HG03064 (cell line): Measurements from ENCODE around the gene MALSU1.

Source experiments
- ATAC-seq: cut with Tn5 transposase; IDR thresholded peaks from one replicate; pipeline ENCODE4 v1.9.1; 2021; ENCODE audit warnings: low read depth; ENCODE audit not compliant: unreplicated experiment

Gene MALSU1

DNA sequence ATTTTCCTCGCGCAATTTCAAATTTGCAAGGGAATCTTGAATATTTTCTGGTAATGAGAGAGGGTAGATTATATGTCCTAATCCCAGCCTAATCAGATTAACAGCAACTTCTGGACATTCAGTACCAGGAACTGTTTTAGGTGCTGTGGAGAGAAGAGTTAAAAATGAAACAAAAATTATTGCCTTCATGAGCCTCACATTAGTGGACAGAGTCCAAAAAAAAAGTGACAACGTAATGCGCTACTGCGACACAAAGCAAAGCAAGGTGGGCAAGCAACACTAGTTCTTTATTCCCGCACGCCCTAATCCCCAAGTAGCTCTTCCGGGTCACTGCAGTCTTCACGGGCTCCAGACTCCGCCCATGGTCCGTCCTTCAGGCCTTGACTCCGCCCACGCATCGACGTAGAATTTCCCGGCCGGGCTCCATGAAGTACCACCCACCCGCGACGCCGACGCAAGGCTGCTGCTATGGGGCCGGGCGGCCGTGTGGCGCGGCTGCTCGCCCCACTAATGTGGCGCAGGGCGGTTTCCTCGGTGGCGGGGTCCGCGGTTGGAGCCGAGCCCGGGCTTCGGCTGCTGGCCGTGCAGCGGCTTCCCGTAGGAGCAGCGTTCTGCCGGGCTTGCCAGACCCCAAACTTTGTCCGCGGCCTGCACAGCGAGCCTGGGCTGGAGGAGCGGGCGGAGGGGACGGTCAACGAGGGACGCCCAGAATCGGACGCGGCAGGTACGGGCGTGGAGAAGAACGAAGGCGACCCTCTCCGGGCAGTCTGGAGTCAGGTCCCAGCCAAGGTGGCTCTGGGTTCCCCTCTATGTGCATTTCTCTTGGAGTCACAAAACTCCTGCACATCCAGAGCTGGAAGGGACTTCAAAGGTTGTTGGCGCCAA is at the start of gene MALSU1:
MALSU1 (plus strand) TSS at position 455 of the 885 bp plus-strand sequence; CDS start at position 469, 14 bp downstream.
- peak; percentile 99 for ATAC-seq

DNA sequence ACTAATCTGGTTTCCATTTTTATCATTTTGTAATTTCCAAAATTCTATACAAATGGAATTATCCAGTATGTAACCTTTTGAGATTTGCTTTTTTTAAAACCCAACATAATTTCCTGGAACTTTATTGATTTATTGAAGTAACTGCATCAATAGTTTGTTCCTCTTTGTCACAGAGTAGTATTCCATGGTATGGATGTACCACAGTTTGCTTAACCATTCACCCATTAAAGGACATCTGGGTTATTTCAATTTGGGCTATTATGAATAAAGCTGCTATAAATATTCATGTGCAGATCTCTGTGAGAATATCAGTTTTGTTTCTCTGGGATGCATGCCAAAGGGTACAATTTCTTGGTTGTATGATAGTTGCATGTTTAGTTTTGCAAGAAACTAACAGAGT is 49.7 kb upstream of the MALSU1 start:
- no peak for ATAC-seq

- ATAC-seq: no peak
Measured at GRCh38 chr7:23254051-23254681, 45.0 kb upstream of the MALSU1 start.

- no peak for ATAC-seq
Measured at GRCh38 chr7:23256731-23257130, 42.4 kb upstream of the MALSU1 start.

DNA sequence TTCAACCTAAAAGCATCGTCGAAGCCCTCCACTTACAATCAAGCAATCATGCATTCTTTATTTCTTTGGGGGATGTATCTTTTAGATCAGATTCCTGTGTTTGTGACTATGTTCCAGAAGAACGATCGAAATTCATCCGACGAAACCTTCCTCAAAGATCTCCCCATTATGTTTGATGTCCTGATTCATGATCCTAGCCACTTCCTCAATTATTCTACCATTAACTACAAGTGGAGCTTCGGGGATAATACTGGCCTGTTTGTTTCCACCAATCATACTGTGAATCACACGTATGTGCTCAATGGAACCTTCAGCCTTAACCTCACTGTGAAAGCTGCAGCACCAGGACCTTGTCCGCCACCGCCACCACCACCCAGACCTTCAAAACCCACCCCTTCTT is 38.8 kb upstream of the MALSU1 start:
- no peak for ATAC-seq

GRCh38 chr7:23261843-23262452 is 37.2 kb upstream of the MALSU1 start:
- no peak for ATAC-seq

GRCh38 chr7:23264916-23265458 is 34.2 kb upstream of the MALSU1 start:
- no peak for ATAC-seq

DNA sequence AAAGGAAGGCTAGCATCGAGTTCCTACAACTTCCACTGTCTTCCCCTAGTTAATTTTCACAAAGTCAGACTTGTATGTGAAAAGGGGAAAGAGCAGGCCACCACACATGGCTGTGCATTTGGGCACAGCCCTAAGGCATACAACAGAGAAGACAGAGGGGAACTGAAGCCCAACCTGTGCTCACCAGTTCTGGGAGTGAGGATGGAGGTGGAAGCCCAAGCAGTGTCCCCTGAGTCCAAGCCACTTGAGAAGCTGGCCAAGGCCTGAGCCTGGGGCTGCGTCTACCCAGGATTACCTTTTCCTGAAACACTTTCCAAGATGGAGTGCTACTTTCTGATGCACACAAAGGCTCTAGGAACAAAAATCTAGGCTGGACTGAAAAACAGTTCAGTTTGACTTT is 32.2 kb upstream of the MALSU1 start:
- no peak for ATAC-seq

- no peak for ATAC-seq
Measured at GRCh38 chr7:23267357-23267756, 31.8 kb upstream of the MALSU1 start.

- ATAC-seq: no peak
Measured at GRCh38 chr7:23268167-23268566, 31.0 kb upstream of the MALSU1 start.

DNA sequence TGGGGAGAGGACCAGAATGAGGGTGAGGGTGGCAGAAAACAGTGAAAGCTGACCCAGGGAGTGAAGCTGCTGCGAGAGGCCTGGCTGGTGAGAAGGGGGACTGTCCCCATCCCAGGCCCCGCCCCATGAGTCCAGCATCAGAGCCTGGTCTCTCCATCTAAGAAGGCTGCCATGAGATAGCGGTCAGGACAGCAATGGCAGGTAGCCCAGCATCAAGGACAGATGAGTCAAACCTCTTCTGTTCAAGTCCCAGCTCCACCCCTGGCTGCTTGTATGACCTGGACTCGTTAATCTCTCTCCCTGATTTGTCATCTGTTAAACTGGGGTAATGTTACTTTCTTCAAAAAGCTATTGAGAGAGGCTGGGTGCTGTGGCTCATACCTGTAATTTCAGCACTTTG is 30.4 kb upstream of the MALSU1 start:
- no peak for ATAC-seq

GRCh38 chr7:23272275-23272674 is 26.9 kb upstream of the MALSU1 start:
- ATAC-seq: no peak

GRCh38 chr7:23273141-23273599 is 26.0 kb upstream of the MALSU1 start:
- peak; percentile 93 for ATAC-seq

GRCh38 chr7:23275912-23276311 is 23.2 kb upstream of the MALSU1 start:
- ATAC-seq: no peak

DNA sequence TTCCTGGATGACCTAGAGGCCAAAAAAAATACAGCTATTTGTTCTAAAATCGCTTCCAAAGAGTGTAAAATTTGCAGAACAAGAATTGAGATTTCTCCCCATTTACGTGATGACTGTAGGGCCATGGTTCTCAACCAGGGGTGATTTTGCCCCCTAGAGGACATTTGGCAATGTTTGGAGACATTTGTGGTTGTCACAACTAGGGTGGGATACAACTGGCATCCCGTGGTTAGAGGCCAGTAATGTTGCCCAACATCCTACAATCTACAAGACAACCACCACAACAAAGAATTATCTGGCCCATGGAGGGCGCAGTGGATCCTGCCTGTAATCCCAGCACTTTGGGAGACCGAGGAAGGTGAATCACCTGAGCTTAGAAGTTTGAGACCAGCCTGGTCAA is 22.8 kb upstream of the MALSU1 start:
- ATAC-seq: no peak

DNA sequence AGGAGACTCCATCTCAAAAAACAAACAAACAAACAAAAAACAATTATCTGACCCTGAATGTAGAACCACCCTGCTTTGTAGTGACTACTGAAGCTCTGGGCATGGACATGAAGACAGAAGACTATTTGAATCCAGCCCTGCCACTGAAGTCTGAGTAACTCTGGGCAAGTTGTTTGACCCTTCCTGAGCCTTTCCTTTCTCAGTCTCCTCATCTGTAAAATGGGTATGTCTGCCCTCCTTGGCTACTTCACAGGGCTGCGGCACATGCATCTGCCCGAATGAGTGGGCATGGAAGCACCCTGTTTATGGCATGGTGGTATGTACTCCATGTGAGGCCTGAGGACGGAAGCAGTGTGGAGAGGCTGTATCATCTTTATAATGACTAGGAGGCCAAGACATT is 22.2 kb upstream of the MALSU1 start:
- ATAC-seq: no peak

GRCh38 chr7:23277359-23277989 is 21.7 kb upstream of the MALSU1 start:
- no peak for ATAC-seq

GRCh38 chr7:23279819-23280525 is 19.2 kb upstream of the MALSU1 start:
- no peak for ATAC-seq

DNA sequence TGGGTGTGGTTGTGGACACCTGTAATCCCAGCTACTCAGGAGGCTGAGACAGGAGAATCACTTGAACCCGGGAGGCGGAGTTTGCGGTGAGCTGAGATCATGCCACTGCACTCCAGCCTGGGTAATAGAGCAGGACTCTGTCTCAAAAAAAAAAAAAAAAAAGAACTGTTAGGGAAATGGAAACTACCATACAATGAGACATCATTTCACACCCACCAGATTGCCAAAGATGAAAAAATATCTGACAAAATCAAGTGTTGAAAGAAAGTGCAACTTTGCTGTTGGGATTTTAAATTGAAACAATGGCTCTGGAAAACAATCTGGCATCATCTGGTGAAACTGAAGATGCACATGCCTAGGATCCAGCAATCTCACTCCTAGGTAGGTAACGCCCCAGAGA is 16.1 kb upstream of the MALSU1 start:
- no peak for ATAC-seq

DNA sequence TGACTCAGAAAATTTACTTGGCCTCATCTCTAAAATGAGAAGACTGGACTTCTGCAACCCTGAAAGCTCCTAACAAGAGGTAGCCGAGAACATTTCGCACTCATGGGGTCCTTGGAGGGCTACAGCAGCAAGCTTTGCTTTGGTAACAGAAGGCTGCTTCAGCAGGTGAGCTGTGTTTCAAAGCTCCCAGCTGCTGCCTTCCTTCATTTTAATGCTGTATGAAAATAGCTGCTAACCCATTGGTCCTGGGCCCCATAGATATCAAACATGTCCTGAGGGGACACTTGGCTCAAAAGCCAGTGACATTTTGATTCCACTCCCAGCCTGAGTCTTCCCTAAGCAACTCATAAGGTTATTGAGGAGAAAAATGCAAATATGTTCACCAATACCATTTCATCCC is 14.3 kb upstream of the MALSU1 start:
- no peak for ATAC-seq
